HG03175 (cell line): Measurements from ENCODE around the gene LSP1.
A peak's percentile ranks its signal among the peaks of the same experiment; 100 is the strongest.
"Not testable (repeated sequence)": the region's sequence is repeated elsewhere in the genome, so short reads cannot be mapped to it uniquely, and the experiment has no call there.

Source experiments
- ATAC-seq: cut with Tn5 transposase; IDR thresholded peaks from one replicate; pipeline ENCODE4 v1.9.1; 2021; ENCODE audit warnings: mild to moderate bottlenecking, moderate library complexity; ENCODE audit not compliant: unreplicated experiment

LSP1 gene, protein sequence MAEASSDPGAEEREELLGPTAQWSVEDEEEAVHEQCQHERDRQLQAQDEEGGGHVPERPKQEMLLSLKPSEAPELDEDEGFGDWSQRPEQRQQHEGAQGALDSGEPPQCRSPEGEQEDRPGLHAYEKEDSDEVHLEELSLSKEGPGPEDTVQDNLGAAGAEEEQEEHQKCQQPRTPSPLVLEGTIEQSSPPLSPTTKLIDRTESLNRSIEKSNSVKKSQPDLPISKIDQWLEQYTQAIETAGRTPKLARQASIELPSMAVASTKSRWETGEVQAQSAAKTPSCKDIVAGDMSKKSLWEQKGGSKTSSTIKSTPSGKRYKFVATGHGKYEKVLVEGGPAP

DNA sequence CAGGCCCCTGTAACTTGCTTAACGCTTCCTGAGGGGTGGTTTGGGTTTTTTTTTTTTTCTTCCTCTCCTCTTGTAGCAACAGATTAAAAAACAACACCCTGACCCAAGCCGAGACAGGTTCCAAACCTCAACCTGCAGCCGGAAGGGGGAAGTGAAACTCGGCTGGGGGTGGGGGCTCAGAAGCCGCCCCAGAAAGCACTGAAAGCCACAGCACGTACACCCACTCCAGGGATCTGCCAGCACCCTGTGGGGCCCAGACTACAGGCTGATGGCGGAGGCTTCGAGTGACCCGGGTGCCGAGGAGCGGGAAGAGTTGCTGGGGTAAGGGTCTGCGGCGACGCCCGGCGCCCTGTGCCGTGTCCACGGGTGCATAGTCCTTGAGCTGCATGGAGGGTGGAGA, at the start of gene LSP1:
Gene LSP1, plus strand, starts transcription at position 208 of the 400 bp plus-strand sequence. Its CDS starts 61 bp downstream, at position 269.
- peak; percentile 45 for ATAC-seq

DNA sequence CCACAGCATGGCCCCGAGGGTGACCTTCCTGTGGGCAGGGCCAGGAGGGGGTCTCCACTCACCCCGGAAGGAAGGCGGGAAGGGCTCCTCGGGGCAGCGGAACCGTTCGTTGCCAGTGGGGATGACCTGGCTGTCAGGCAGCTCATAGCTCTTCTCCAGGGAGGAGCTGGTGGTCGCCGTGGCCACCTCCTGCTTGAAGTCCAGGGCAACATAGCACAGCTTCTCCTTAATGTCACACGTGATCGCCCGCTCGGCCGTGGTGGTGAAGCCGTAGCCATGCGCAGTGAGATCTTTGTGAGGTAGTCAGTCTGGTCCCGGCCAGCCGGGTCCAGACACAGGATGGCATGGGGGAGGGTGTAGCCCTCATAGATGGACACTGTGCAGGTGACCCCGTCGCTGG, 49.6 kb upstream of the LSP1 start:
- ATAC-seq = no peak

DNA sequence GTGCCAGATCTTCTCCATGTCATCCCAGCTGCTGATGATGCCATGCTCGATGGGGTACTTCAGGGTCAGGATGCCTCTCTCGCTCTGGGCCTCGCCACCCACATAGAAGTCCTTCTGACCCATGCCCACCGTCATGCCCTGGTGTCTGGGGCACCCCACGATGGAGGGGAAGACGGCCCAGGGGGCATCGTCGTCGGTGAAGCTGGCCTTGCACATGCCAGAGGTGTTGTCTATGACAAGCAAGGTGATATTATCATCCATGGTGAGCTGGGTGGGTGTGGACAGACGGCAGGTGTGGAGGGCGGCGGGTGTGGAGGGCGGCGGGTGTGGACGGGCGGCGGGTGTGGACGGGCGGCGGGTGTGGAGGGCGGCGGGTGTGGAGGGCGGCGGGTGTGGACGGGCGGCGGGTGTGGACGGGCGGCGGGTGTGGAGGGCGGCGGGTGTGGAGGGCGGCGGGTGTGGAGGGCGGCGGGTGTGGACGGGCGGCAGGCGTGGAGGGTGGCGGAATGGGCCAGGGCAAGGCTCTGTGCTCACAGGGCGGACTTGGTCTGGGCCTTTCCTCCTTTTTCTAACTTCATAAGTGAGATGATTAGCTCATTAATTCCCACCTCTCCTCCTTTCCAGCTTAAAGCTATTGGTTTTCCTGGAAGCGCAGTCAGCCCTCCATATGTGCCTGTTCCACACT, 48.9 kb upstream of the LSP1 start:
- ATAC-seq = not testable (repeated sequence)

- no peak for ATAC-seq
Measured at GRCh38 chr11:1805525-1805924, 47.4 kb upstream of the LSP1 start.

- no peak for ATAC-seq
Measured at GRCh38 chr11:1807264-1807995, 45.5 kb upstream of the LSP1 start.

GRCh38 chr11:1810761-1811160, 42.1 kb upstream of the LSP1 start:
- no peak for ATAC-seq

DNA sequence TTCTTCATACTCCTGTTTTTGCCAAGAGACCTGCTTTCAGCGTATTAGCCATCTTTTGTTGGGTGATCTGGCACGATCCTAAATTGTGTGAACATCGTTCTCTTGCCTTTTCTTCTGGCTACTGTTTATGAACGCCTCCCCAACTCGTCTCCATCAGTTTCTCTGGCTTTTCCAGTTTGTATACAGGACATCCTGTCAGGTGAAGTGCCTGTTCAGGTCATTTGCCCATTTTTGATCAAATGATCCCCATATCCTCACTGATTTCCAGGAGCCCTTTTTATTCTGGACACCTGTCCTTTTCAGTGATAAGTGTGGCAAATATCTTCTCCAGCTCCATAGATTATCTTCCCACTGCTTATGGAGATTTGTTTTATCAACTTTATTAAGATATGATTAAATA, 40.6 kb upstream of the LSP1 start:
- no peak for ATAC-seq

- ATAC-seq = no peak
Measured at GRCh38 chr11:1812801-1813200, 40.1 kb upstream of the LSP1 start.

DNA sequence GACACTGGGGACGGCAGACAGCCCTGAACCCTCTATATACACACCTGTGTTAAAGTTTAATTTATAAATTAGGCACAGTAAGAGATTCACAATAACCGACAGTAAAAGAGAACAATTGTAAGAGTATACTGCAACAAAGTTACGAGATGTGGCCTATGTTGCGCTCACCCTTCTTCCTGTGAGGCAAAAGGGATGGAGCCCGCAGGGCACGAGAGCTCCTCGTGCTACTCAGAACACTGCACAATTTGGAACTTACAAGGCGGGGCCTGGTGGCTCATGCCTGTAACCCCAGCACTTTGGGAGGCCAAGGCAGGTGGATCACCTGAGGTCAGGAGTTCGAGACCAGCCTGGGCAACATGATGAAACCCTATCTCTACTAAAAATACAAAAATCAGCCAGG, 39.5 kb upstream of the LSP1 start:
- ATAC-seq = not testable (repeated sequence)

- ATAC-seq = no peak
Measured at GRCh38 chr11:1814691-1815090, 38.2 kb upstream of the LSP1 start.

DNA sequence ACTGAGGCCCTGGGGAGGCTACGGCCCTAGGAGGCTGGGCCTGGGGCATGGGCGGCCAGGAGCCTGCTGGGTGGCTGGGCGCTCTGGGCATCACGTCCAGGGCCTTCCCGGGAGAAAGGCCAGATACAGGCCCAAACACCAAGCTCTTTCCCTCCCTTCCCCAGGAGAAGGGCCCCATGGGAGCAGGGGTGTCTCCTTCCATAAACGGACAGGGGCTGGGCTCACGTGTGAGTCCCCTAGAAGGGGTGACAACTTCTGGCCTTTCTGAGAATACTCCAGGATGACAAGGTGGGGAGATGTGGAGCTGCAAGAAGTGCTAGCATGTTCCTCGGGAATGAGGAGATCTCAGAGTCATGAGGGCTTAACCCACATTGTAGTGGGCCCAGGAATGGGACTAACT, 37.6 kb upstream of the LSP1 start:
- no peak for ATAC-seq

DNA sequence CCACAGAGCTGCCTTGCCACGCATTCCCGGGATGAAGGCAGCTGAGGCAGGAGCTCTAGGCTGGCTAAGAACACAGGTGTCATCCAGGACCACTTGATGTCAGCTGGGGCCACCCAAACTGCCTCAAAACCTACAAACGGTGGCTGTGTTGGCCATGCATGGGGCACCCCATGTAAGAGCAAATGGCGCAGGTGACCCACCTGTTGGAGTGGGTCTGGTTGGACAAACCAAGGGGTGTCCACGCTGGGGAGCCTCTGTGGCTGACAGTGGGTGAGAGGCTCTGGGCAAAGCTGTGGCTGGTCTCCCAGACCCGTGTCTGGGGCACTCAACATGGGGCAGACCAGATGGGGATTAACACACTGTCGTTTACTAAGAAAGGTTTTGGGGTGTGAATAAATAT, 37.1 kb upstream of the LSP1 start:
- ATAC-seq = no peak

- no peak for ATAC-seq
Measured at GRCh38 chr11:1817000-1817399, 35.9 kb upstream of the LSP1 start.

GRCh38 chr11:1817511-1817910, 35.4 kb upstream of the LSP1 start:
- ATAC-seq = no peak

DNA sequence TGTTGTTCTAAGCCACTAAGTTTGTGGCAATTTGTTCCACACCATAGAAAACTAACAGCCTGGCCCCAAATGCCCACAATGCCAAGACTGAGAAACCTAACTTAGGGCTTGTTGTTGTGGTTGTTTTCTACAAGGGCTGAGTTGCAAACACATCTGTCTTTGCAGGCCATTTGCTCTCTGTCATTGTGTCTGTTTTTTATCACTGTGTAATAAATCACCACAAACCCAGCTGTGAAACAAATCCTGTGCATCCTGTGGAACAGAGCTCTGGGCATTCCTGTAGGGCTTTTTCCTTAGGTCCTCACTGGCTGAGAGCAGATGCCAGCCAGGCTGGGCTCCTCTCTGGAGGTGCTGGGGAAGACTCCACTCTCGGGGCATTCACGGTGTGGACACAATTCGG, 33.8 kb upstream of the LSP1 start:
- ATAC-seq = no peak

DNA sequence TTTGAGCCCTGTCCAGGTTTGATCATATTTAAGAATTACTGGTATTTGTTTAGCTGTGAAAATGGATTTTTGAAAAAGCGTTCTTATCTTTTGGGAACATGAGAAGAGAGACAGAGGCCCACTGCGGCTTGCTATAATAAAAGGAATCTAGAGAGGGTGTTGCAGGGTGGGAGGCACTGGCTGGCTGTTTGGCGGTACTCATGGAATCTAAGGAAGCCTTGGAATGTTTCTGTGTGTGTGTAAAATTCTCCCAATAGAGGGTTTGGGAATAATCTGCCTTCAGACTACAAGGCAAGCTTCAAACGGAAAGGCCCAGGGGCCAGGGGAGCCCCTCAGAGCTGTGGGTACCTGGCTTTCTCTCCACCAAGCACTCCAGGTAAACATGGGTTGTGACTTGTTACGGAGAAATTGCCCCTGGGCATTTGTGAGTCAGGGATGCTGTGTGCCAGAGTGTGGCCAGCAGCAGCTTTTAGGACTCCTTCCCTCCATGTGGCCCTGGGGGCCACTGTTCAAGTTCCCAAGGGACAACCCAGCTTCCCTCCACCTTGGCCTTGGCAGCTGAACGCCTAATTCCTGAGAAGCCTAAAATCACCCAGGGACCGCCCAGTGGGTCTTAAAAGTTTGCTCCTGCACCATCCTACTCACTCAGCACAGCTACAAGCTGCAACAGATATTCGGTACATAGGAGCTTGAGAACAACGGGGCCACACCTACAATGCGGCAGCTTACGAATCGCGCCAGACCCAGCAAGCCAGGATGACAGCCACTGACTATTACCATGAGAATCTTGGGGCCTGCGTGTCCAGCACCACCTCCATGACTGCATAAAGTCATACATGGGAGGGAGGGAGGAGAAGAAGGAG, 32.2 kb upstream of the LSP1 start:
- no peak for ATAC-seq

- ATAC-seq = no peak
Measured at GRCh38 chr11:1821562-1821961, 31.3 kb upstream of the LSP1 start.

DNA sequence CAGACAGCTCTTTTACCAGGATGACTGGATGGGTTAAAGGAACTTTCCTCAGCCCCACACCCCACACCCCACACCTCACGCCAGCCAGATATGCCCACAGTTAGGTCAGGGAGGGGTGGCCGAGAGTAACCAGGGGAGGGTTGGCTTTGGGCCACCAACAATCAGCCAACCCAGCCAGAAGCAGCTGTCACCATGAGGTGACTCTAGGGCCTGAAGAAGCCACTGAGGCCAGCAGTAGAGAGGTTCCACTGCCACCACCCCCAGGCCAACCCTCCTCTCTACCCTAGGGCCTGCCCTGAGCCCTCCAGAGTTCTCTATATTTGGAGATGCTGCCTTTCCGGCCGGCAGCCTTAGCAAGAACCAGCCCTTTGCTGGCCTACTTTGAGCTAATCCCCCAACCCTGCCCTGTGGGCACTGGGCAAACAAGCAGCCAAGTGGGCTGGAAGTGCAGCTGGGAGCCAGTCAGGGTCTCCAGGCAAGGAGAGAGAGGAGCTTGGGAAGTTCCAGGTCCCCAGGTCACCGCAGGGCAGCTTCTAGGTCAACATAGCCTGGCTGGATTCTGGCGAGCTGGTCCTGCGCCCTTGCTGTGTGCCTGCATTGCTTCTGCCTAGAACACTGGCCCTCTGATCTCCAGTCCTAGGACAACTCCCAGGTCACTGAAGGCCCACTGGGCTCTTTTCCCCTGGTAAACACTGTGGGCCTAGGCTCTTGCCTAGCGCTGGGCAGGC, 30.1 kb upstream of the LSP1 start:
- no peak for ATAC-seq

- ATAC-seq = no peak
Measured at GRCh38 chr11:1823376-1824220, 29.3 kb upstream of the LSP1 start.
